ENCODE data around the gene EPGN.
"Not testable (repeated sequence)": the region's sequence is repeated elsewhere in the genome, so short reads cannot be mapped to it uniquely, and the experiment has no call there.

The EPGN gene

DNA sequence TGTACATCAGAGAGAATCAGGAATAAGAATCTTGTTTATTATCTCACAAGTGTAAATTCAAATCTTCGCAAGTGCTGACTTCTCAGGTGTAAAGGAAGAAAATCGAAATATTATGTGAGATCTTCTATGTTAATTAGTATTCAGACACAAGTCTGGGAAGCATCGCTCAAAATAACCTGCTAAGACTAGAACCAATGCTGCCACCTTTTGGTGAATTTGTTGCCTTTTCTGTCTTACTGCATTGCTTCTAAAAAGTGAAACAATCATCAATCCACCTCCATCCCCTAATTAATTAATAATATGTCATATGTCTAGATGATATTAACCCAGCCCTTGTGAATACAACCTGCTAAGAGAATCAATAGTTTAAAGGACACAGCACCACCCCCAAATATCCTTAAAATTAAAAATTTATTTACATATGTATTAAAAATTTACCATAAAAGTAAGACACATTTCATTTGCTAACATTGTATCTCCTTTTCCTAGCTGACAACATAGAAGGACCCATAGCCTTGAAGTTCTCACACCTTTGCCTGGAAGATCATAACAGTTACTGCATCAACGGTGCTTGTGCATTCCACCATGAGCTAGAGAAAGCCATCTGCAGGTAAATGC lies 3.5 kb downstream of the EPGN start:
- DNase-seq, result peak in 1 of 2 donors; percentile 10

- DNase-seq, result no peak
Measured at GRCh38 chr4:74314329-74314728, 6.1 kb downstream of the EPGN start.

DNA sequence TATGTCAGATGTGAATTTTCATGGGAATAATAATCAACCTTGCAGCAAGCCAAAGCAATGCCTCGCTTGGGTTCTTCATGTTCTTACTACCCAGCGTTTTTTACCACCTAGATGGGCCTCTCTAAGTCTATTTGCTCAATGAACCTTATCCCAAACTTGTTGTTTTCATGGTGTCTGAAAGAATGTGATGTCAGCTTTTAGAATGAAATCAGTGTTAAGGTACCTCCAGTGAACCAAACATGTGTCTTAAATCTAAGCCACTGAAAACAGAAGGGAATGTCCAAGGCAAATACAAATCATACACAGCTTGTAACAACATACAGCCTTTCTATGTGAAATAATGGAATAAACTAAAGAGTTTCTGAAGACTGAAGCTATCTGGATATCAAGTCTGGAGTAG lies 6.7 kb downstream of the EPGN start:
- no peak for DNase-seq

- DNase-seq, result no peak
Measured at GRCh38 chr4:74315376-74315775, 7.1 kb downstream of the EPGN start.

DNA sequence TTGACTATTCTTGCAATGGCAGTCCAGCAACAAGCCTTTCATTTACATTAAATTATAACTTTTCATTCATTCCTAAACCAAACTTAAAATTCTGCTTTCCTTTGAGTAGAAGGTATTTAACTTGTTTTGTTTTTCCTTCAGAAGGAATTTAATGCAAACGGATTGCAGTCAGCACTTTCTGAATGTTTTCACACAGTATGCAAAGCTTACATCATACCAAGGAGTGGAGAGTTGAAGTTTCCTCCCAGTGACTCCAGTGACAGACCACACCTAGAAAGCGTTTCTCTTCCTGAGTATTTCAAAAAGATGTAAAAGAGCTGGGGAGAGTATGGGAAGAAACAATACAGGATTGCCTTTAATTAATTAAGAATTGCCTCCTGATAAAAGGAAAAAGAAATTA lies 8.1 kb downstream of the EPGN start:
- DNase-seq, result no peak

DNA sequence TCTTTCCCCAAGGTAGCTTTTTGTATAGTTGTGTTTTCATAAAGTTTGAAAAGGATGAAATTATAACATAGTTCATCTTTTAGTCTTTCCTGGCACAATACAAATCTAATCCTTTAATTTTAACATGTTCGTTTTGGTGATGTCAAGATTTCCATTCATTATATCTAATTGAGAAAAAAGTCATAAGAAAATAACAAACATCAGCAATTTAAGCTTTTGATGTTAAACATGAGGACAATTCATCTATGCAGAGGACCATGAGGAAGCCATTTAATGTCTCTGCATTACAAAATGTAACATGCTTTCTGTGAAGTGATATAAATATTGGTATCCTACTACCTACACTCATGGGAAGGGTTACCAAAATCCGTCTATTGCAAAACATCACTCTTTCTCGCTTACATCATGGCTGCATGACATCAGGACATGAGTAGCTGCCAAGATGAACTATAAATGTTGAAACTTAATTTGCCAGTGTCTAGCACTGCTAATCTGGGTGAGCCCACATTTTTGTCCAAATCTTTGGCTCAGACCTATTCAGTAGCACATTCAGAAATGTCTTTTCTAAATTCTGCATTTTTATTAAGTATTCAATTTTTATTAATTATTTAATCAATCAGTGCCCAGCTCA lies 9.5 kb downstream of the EPGN start:
- no peak for DNase-seq

- no peak for DNase-seq
Measured at GRCh38 chr4:74318276-74318675, 10.0 kb downstream of the EPGN start.

DNA sequence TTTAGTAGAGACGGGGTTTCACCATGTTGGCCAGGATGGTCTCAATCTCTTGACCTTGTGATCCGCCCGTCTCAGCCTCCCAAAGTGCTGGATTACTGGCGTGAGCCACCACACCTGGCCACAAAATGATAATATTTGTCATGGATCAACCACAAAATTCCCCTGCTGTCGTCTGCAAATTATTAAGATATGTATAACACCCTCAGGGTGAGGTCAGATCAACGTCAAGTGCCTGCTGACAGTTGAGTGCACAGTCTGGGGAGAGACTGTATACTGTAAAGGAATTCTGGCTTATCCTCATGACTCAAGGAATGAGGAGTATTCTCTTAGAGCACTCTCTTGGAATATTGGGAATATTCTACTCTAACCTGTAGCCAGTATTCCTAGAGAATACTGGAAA lies 11.2 kb downstream of the EPGN start:
- DNase-seq, result no peak

DNA sequence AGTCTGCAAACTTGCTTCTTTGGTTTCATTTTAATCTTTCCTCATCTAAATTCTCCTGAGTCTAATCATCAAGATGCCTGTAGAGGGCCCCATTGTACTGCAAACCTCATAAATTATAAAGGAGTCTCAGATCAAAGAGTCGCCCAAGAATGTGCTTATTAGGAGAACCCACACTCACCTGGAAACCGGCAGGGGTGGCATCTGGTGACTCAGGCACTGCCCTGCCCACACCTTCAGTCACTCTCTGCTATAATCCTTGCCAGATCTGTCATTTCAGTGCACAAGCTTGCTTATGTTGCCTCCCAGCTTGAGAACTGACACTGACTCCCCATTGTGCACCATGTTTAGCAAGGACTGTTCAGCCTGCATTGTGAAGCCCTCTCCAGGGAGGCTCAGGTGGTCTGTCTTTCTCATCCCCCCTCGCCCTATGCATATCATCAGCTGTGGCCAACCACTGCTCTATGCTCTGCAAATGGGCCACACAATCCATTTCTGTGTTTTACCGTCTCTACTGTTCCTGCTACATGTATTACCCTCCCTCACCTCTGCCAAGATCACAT lies 12.4 kb downstream of the EPGN start:
- peak in 1 of 2 donors; percentile 5 for DNase-seq

- DNase-seq, result no peak
Measured at GRCh38 chr4:74322301-74322700, 14.0 kb downstream of the EPGN start.

- no peak for DNase-seq
Measured at GRCh38 chr4:74323663-74324062, 15.4 kb downstream of the EPGN start.

DNA sequence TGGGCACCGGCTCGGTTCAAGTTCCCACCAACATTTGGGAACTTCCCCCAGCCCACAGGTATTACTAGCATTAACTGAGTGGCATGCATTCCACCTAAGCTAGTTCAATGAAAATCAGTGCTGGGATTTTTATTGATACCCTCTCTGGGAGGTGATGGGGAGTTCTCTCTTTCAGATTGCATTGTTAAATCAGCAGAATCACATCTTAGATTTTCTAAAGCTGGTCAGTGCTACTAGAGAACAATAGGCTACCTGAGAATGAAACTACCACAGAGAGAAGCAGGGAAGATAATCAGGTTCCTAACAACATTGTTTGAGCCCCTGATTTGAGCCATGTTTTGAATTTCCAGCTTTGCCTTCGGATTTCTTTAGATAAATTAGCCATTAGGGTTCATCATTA lies 16.0 kb downstream of the EPGN start:
- no peak for DNase-seq

DNA sequence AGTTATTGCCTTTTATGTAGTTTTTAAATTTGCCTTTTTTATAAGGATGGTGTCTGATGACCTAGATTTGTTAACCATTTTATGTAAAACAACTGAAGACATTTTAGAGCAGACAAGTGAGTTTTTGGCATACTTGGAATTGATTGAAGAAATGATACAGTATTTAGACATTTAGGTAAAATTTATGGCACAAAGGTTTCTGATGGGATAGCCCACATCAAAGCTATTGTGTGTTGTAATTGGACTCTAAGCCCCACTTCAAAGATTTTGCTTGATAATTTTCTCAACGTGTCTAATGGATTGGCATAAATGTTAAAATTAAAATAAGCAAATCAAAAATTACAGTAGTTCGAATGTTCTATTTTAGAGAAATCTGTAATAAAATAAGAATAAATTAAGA lies 17.6 kb downstream of the EPGN start:
- no peak for DNase-seq

DNA sequence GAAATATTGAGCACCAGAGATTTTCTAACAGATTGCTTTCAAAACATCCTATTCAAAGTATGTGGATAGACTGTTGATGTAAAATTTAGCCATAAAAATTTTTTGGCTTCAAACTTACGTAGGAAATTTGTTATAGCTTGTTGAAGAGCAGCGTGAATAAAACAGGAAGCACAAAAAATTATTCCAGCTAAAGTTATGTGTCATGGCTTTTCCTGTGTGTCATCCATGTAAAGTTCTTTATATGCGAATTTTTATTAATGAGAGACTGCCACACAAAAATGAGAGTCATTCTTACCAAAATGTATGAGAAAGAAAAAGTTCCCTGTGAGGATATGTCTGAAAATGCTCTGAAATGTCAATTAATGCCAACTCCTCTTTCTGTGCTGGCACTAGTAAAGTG lies 19.5 kb downstream of the EPGN start:
- DNase-seq, result no peak

DNA sequence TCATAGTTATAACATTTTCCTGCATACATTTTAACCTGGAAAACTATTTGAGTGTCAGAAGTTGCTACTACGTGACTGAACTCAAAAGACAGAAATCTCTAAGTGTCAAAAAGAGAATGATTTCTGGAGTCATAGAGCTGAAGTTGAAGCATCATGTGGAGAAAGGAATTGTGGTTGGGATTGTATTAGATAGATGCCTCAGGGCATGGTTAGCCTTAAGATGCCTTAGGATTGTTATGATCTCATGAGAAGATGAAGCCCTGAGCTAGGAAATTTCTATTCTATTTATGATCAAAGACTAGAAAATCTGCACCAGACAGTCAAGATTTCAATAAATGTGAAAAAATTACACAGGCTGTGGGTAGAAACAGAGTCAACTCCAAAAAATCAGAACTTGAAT lies 20.2 kb downstream of the EPGN start:
- no peak for DNase-seq

DNA sequence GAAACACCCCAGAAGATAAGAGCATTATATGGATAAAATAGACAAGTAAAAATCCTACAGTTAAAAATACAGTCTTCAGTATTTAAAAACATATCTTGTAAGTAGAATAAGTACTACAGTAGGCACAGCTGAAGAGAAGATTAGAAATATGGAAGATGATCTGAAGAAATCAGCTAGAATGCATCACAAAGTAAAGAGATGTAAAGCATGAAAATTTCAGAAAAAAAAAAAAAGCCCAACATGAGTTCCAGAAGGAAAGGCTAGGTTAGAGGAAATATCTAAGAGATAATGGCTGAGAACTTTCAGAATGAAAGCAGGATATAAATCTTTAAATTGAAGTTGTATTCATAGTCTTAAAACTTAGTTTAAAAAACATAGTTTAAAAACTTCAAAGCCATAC lies 21.0 kb downstream of the EPGN start:
- DNase-seq, result no peak

GRCh38 chr4:74330295-74330750 lies 22.1 kb downstream of the EPGN start:
- no peak for DNase-seq

DNA sequence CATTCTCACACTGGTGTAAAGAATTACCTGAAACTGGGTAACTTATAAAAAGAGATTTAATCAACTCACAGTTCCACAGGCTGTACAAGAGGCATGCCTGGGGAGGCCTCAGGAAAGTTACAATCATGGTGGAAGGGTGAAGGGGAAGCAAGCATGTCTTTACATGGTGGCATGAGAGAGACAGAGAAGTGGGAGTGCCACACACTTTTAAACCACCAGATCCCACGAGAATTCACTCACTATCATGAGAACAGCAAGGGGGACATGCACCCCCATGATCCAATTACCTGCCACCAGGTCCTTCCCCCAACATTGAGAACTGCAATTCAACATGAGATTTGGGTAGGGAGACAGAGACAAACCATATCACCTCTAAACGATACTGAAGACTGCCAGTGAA lies 23.0 kb downstream of the EPGN start:
- no peak for DNase-seq

DNA sequence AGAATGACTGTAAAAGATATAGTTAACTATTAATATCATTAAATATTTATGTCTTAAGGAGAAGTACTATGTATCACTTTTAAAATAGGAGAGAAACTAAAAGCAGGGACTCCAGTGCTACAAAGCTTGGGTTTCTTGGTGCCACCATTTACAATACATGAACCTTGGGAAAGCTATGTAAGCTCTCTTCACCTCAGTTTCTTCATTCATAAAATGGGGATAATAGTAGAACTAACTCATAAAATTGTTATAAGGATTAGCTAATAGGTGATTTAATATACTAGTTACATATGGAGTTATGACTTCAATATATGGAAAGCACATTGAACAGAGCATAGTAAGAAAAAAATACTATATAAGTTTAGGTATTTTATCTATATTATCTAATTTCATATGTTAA lies 23.7 kb downstream of the EPGN start:
- DNase-seq, result no peak

DNA sequence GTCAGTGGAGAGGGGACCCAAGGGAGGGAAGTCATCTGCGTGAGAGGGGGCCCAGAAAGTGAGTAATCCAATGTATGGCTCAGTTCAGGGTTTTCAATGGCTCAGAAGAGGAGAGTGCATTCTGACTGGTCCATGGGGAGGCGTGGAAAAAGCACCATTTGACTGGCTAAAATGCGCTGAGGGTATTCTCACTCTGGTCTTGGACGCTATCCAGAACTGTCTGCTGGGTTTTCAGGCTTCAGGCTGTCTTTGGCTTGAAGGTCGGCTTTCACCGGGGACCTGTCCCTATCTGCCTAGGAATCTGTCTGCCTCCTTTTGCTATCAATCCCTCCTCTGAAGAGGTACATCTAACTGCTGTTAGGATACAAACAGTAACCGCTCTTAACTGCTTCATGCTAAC lies 26.4 kb downstream of the EPGN start:
- DNase-seq, result no peak

GRCh38 chr4:74335341-74336021 lies 27.2 kb downstream of the EPGN start:
- DNase-seq, result no peak

GRCh38 chr4:74338792-74339333 lies 30.6 kb downstream of the EPGN start:
- no peak for DNase-seq

DNA sequence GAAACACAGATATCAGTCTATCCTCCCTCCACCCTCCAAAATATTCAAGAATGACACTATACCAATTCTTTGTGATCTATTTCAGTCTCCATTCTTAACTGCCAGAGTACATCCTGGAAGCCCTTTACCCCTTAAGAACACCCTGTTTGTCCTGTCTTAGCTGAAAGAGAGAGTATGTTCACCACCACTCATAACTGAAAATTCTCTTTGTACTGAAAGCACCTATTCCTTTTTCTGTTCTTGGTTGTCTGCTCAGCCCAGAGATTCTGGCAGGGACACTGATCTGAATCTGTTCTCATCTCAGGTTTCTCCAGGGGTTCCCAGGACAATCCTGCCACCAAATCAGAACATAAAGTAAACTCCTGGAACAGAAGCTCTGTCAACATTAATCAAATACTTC lies 31.2 kb downstream of the EPGN start:
- DNase-seq, result no peak

GRCh38 chr4:74340421-74340820 lies 32.2 kb downstream of the EPGN start:
- not testable (repeated sequence) for DNase-seq
